HCT116 (cell line): Measurements from ENCODE around the gene OARD1. TPM values are rescaled to one million over a fixed set of nuclear protein-coding genes. Genes with fewer than 3 reads are reported as not detected.

Experiments
- ATAC-seq: fragments of 200-7000 bp; cut with Tn5 transposase; 2 replicates; pipeline ENCODE4 v1.9.1; 2020; ENCODE audit warnings: mild to moderate bottlenecking, moderate library complexity
- BruUV-seq: library from RNA; stranded (reverse); fragments of 400-500 nt; replicated peaks from 2 replicates; lab custom pipeline; 2021; lab: Mats Ljungman, UMichigan
- CTCF ChIA-PET: fragments of 300-600 bp; sonication (Branson Sonifier 250); formaldehyde crosslinking; loops from one replicate; lab custom pipeline; 2021; ENCODE audit warnings: antibody characterized with exemption; lab: Charles Lee
- POLR2A ChIA-PET: fragments of 300-600, 350-600 bp; sonication (Branson Sonifier 250); formaldehyde crosslinking; loops from one replicate; lab custom pipeline; 2021; ENCODE audit warnings: antibody characterized with exemption; lab: Charles Lee
- RAD21 ChIA-PET, 2 experiments: fragments of 300-600 bp; sonication (Branson Sonifier 250); formaldehyde crosslinking; loops; one replicate each; lab custom pipeline; 2023; ENCODE audit warnings: low total read pairs in 2 of 2; ENCODE audit not compliant: uncharacterized antibody in 2 of 2, unreplicated experiment in 2 of 2, low non-redundant PET in 1 of 2; lab: Charles Lee
- DNase-seq: peaks from one replicate; pipeline ENCODE4 v3.0.0-alpha.2; 2010; ENCODE audit warnings: low read depth, low spot score
- H2AFZ ChIP-seq: fragments of 200-600 bp; shearing (Covaris generic), sonication (generic); 2 replicates; pipeline ENCODE4 v1.6.1; 2017; ENCODE audit warnings: low read depth, mixed run types, mixed read lengths, antibody characterized with exemption, low read length; ENCODE audit not compliant: poor library complexity, severe bottlenecking
- H3K27ac ChIP-seq: 2 replicates; pipeline ENCODE4 v1.5.1; 2012; ENCODE audit warnings: low read depth, low read length
- H3K27me3 ChIP-seq: fragments of 200-600 bp; sonication (generic); 2 replicates; pipeline ENCODE4 v1.6.1; 2016; ENCODE audit warnings: mixed run types, low read length, mixed read lengths; ENCODE audit not compliant: insufficient read depth
- H3K36me3 ChIP-seq, 2 experiments: fragments of 200-500 bp in 1 of 2; fragments of 200-600 bp in 1 of 2; sonication (Bioruptor generic) in 1 of 2; sonication (generic) in 1 of 2; 2 replicates each; pipeline versions ENCODE4 v1.5.1 to v1.6.1; 2014 to 2016; ENCODE audit warnings: low read length in 2 of 2, inconsistent platforms in 1 of 2, mixed read lengths in 1 of 2, mixed run types in 1 of 2; ENCODE audit not compliant: insufficient read depth in 2 of 2, control insufficient read depth in 1 of 2
- H3K4me1 ChIP-seq, 2 experiments: fragments of 200-600 bp in 1 of 2; sonication (generic) in 1 of 2; 2 replicates each; pipeline versions ENCODE4 v1.5.1 to v1.6.1; 2012 to 2017; ENCODE audit warnings: low read length in 2 of 2, inconsistent platforms in 1 of 2, mild to moderate bottlenecking in 1 of 2, mixed read lengths in 1 of 2, mixed run types in 1 of 2, moderate library complexity in 1 of 2; ENCODE audit not compliant: insufficient read depth in 2 of 2, control insufficient read depth in 1 of 2
- H3K4me2 ChIP-seq: fragments of 200-600 bp; sonication (generic); 2 replicates; pipeline ENCODE4 v1.6.1; 2017; ENCODE audit warnings: mixed run types, low read length, mixed read lengths
- H3K4me3 ChIP-seq, 2 experiments: fragments of 200-600 bp in 1 of 2; sonication (generic) in 1 of 2; replicated peaks in 1 of 2; 2 replicates each; pipeline ENCODE4 v1.5.1; 2011 to 2016; ENCODE audit warnings: low read length in 2 of 2, control low read depth in 1 of 2, low read depth in 1 of 2, mild to moderate bottlenecking in 1 of 2, mixed read lengths in 1 of 2, mixed run types in 1 of 2
- H3K79me2 ChIP-seq: fragments of 200-600 bp; sonication (generic); 2 replicates; pipeline ENCODE4 v1.6.1; 2017; ENCODE audit warnings: mild to moderate bottlenecking, mixed run types, low read length, moderate library complexity, mixed read lengths; ENCODE audit not compliant: insufficient read depth
- H3K9ac ChIP-seq: fragments of 200-600 bp; sonication (generic); 2 replicates; pipeline ENCODE4 v1.6.1; 2016; ENCODE audit warnings: low read length, mixed read lengths
- H3K9me2 ChIP-seq: fragments of 200-600 bp; sonication (generic), shearing (Covaris generic); 2 replicates; pipeline ENCODE4 v1.6.1; 2017; ENCODE audit warnings: mixed run types, mild to moderate bottlenecking, moderate library complexity; ENCODE audit not compliant: insufficient read depth
- H3K9me3 ChIP-seq, 2 experiments: fragments of 200-500 bp in 1 of 2; fragments of 200-600 bp in 1 of 2; sonication (Bioruptor generic) in 1 of 2; sonication (generic) in 1 of 2; 2 replicates each; pipeline ENCODE4 v1.6.1; 2014 to 2017; ENCODE audit warnings: low read length in 2 of 2, mixed read lengths in 2 of 2, inconsistent platforms in 1 of 2, low read depth in 1 of 2, mild to moderate bottlenecking in 1 of 2, mixed run types in 1 of 2, moderate library complexity in 1 of 2; ENCODE audit not compliant: control insufficient read depth in 1 of 2, insufficient read depth in 1 of 2
- H4K20me1 ChIP-seq: fragments of 200-600 bp; sonication (generic), shearing (Covaris generic); 2 replicates; pipeline ENCODE4 v1.6.1; 2017; ENCODE audit warnings: mixed run types, mild to moderate bottlenecking, moderate library complexity; ENCODE audit not compliant: insufficient read depth
- ELF1 ChIP-seq: IDR thresholded peaks from 2 replicates; pipeline ENCODE4 v1.6.1; 2012; ENCODE audit warnings: low read depth, borderline replicate concordance
- EZH2 ChIP-seq: fragments of 200-600 bp; sonication (generic); IDR thresholded peaks from 2 replicates; pipeline ENCODE4 v1.6.1; 2017; ENCODE audit warnings: antibody characterized with exemption, mixed run types
- JUND ChIP-seq: IDR thresholded peaks from 2 replicates; pipeline ENCODE4 v1.6.1; 2012
- POLR2AphosphoS5 ChIP-seq: IDR thresholded peaks from 2 replicates; pipeline ENCODE4 v1.6.1; 2011; ENCODE audit warnings: mild to moderate bottlenecking, low read depth, low read length, moderate library complexity
- REST ChIP-seq: IDR thresholded peaks from 2 replicates; pipeline ENCODE4 v1.6.1; 2012; ENCODE audit warnings: low read depth
- SP1 ChIP-seq: IDR thresholded peaks from 2 replicates; pipeline ENCODE4 v1.6.1; 2012; ENCODE audit warnings: low read depth
- ZNF274 ChIP-seq: fragments of 200-500 bp; sonication (Bioruptor generic); IDR thresholded peaks from 2 replicates; pipeline ENCODE4 v1.6.1; 2014; ENCODE audit warnings: mild to moderate bottlenecking, low read depth, low read length, inconsistent platforms
- intact Hi-C: fragments of 100-400 bp; cut with micrococcal nuclease; formaldehyde crosslinking; loops from 2 replicates; pipeline ENCODE4 v1.10.0; 2022
- total RNA-seq: library from RNA; stranded (reverse); gene quantifications from one replicate; pipeline ENCODE4 v1.2.1, GENCODE V29; 2021; ENCODE audit not compliant: unreplicated experiment
- TF ChIP-seq, protein P1 (sequence below): IDR thresholded peaks from 2 replicates; pipeline ENCODE4 v1.6.1; 2012

Gene OARD1
- total RNA-seq, 1 experiment from 2014 or later: 28.7 TPM

DNA sequence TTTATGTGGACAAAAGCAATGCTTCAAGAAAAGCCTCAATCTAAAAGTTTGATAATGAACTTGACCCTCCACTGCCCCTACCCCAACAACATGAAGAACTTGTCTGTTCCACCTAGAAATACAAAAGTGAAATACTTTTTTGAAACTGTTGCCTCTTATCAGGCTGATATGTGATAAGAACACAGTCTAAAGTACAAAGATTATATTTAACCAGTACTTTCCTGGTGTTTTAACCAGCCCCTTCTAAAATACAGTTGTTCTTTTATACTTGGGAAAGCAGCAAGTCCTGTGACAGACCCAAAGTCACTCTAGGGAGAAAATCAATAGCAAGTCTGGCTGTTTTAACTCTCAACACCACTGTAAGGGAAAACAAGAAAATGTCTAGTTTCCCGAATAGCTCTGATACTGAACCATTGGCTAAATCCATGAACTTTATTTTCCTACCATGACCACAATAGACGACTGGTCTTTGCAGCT, 6.6 kb downstream of the OARD1 start:
- H3K4me3 ChIP-seq: no peak overlapping the region
- CTCF ChIA-PET: no interaction called here
- RAD21 ChIA-PET: no interaction called here
- ATAC-seq (no peak), DNase-seq (no peak)
- intact Hi-C loops: loop anchor here (5.0 kb wide), 1 partner anchor 1718 kb away; no protein-coding TSS in a partner anchor
- H3K9me2 ChIP-seq: no peaks in the 10 kb centered on the region
- H3K36me3 ChIP-seq: peaks cover 0 to 10% of the 10 kb centered on the region in 2 experiments; a peak in 2 of 4 replicates
- no peak overlapping the region for H3K4me2 ChIP-seq
- no peaks in the 10 kb centered on the region for H3K27me3 ChIP-seq
- H3K4me1 ChIP-seq: no peaks in the 10 kb centered on the region; a peak in 1 of 4 replicates
- H2AFZ ChIP-seq: no peak overlapping the region
- H3K79me2 ChIP-seq: peaks cover 2% of the 10 kb centered on the region; the same call in 1 of the 2 replicates
- no peak for TF ChIP-seq JUND
- TF ChIP-seq SP1: no peak
- no peak for TF ChIP-seq ELF1
- no peak for TF ChIP-seq EZH2
- TF ChIP-seq, protein P1, sequence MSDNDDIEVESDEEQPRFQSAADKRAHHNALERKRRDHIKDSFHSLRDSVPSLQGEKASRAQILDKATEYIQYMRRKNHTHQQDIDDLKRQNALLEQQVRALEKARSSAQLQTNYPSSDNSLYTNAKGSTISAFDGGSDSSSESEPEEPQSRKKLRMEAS: no peak
- TF ChIP-seq ZNF274: no peak
- TF ChIP-seq POLR2AphosphoS5: no peak
- TF ChIP-seq REST: no peak
- POLR2A ChIA-PET: no interaction called here
- H4K20me1 ChIP-seq: no peaks in the 10 kb centered on the region
- no peak overlapping the region for H3K27ac ChIP-seq
- no peaks in the 10 kb centered on the region for H3K9me3 ChIP-seq
- BruUV-seq: no TSS peak
- no peak overlapping the region for H3K9ac ChIP-seq
